ENCODE results near the gene L3MBTL4.

L3MBTL4 gene

GRCh38 chr18:6210349-6211173 lies 204.2 kb downstream of the L3MBTL4 start:
- TF ChIP-seq FOXM1 (IDR thresholded peaks at IDR 0.05; ENCODE audit: borderline replicate concordance, low read depth), result no peak
- no peak for TF ChIP-seq NFIC (IDR thresholded peaks at IDR 0.05)
- no peak for TF ChIP-seq EP300 (IDR thresholded peaks at IDR 0.05; ENCODE audit: borderline replicate concordance)
- TF ChIP-seq USF1 (IDR thresholded peaks at IDR 0.05), result no peak
- no peak for TF ChIP-seq CREB1 (IDR thresholded peaks at IDR 0.05; ENCODE audit: low read depth)
- TF ChIP-seq TEAD4 (IDR thresholded peaks at IDR 0.05), result no peak
- TF ChIP-seq TCF12 (IDR thresholded peaks at IDR 0.05; ENCODE audit: low read depth), result no peak
- no peak for TF ChIP-seq CEBPB (IDR thresholded peaks at IDR 0.05)
- no peak for TF ChIP-seq RAD21 (IDR thresholded peaks at IDR 0.05; ENCODE audit: low read depth)
- TF ChIP-seq YY1 (IDR thresholded peaks at IDR 0.05; ENCODE audit: low read depth), result no peak
- no peak for TF ChIP-seq MAX (IDR thresholded peaks at IDR 0.05)
- no peak for TF ChIP-seq REST (IDR thresholded peaks at IDR 0.05; ENCODE audit: low read depth)
- TF ChIP-seq EGR1 (IDR thresholded peaks at IDR 0.05), result no peak
- TF ChIP-seq ZBTB7A (IDR thresholded peaks at IDR 0.05; ENCODE audit: low read depth), result no peak
- no peak for TF ChIP-seq TAF1 (IDR thresholded peaks at IDR 0.05; ENCODE audit: low read depth)

- no peak for TF ChIP-seq YY1 (IDR thresholded peaks at IDR 0.05; ENCODE audit: low read depth)
- TF ChIP-seq EP300 (IDR thresholded peaks at IDR 0.05; ENCODE audit: borderline replicate concordance), result no peak
- no peak for TF ChIP-seq MAX (IDR thresholded peaks at IDR 0.05)
- TF ChIP-seq TEAD4 (IDR thresholded peaks at IDR 0.05), result no peak
- TF ChIP-seq EGR1 (IDR thresholded peaks at IDR 0.05), result no peak
- TF ChIP-seq TCF12 (IDR thresholded peaks at IDR 0.05; ENCODE audit: low read depth), result no peak
- TF ChIP-seq RAD21 (IDR thresholded peaks at IDR 0.05; ENCODE audit: low read depth), result no peak
- TF ChIP-seq CREB1 (IDR thresholded peaks at IDR 0.05; ENCODE audit: low read depth), result no peak
- no peak for TF ChIP-seq CEBPB (IDR thresholded peaks at IDR 0.05)
- TF ChIP-seq ZBTB7A (IDR thresholded peaks at IDR 0.05; ENCODE audit: low read depth), result no peak
- TF ChIP-seq FOXM1 (IDR thresholded peaks at IDR 0.05; ENCODE audit: borderline replicate concordance, low read depth), result no peak
- TF ChIP-seq USF1 (IDR thresholded peaks at IDR 0.05), result no peak
- no peak for TF ChIP-seq TAF1 (IDR thresholded peaks at IDR 0.05; ENCODE audit: low read depth)
- TF ChIP-seq NFIC (IDR thresholded peaks at IDR 0.05), result no peak
- no peak for TF ChIP-seq REST (IDR thresholded peaks at IDR 0.05; ENCODE audit: low read depth)
Observed at GRCh38 chr18:6207941-6208340, 206.8 kb downstream of the L3MBTL4 start.

- TF ChIP-seq CEBPB (IDR thresholded peaks at IDR 0.05) (no peak), TEAD4 (IDR thresholded peaks at IDR 0.05) (no peak), EGR1 (IDR thresholded peaks at IDR 0.05) (no peak), NFIC (IDR thresholded peaks at IDR 0.05) (no peak), MAX (IDR thresholded peaks at IDR 0.05) (no peak), TAF1 (IDR thresholded peaks at IDR 0.05; ENCODE audit: low read depth) (no peak), USF1 (IDR thresholded peaks at IDR 0.05) (no peak), CREB1 (IDR thresholded peaks at IDR 0.05; ENCODE audit: low read depth) (no peak), REST (IDR thresholded peaks at IDR 0.05; ENCODE audit: low read depth) (no peak), RAD21 (IDR thresholded peaks at IDR 0.05; ENCODE audit: low read depth) (no peak), TCF12 (IDR thresholded peaks at IDR 0.05; ENCODE audit: low read depth) (no peak), YY1 (IDR thresholded peaks at IDR 0.05; ENCODE audit: low read depth) (no peak), FOXM1 (IDR thresholded peaks at IDR 0.05; ENCODE audit: borderline replicate concordance, low read depth) (no peak), ZBTB7A (IDR thresholded peaks at IDR 0.05; ENCODE audit: low read depth) (no peak), EP300 (IDR thresholded peaks at IDR 0.05; ENCODE audit: borderline replicate concordance) (no peak)
Observed at GRCh38 chr18:6207116-6207515, 207.6 kb downstream of the L3MBTL4 start.
